DOHH2 (cell line): ENCODE results near the gene S100A4.
"Not testable (repeated sequence)": the region's sequence is repeated elsewhere in the genome, so short reads cannot be mapped to it uniquely, and the experiment has no call there.

Experiments used
- H3F3A ChIP-seq: fragments of 200-600 bp; sonication (generic), shearing (Covaris generic); 2 replicates; pipeline ENCODE4 v1.6.0; 2016; ENCODE audit warnings: antibody characterized with exemption, mild to moderate bottlenecking; ENCODE audit not compliant: control insufficient read depth, insufficient read depth
- H3K27ac ChIP-seq: fragments of 200-600 bp; sonication (generic); 2 replicates; pipeline ENCODE4 v1.5.1; 2014; ENCODE audit warnings: low read depth, mild to moderate bottlenecking, low read length, moderate library complexity
- H3K27me3 ChIP-seq: fragments of 200-600 bp; sonication (generic); 2 replicates; pipeline ENCODE4 v1.6.1; 2014; ENCODE audit warnings: mild to moderate bottlenecking, low read length, mixed read lengths; ENCODE audit not compliant: control insufficient read depth
- H3K36me3 ChIP-seq: fragments of 200-600 bp; sonication (generic); 2 replicates; pipeline ENCODE4 v1.6.1; 2014; ENCODE audit warnings: mild to moderate bottlenecking, low read length, moderate library complexity, mixed read lengths; ENCODE audit not compliant: control insufficient read depth
- H3K4me1 ChIP-seq: fragments of 200-600 bp; sonication (generic); 2 replicates; pipeline ENCODE4 v1.6.1; 2014; ENCODE audit warnings: mild to moderate bottlenecking, low read length, mixed read lengths; ENCODE audit not compliant: control insufficient read depth
- H3K4me2 ChIP-seq: fragments of 200-600 bp; sonication (generic); 2 replicates; pipeline ENCODE4 v1.6.0; 2014; ENCODE audit warnings: mild to moderate bottlenecking, low read length, moderate library complexity
- H3K4me3 ChIP-seq: fragments of 200-600 bp; sonication (generic); 2 replicates; pipeline ENCODE4 v1.5.1; 2014; ENCODE audit warnings: mild to moderate bottlenecking, low read length, mixed read lengths
- H3K79me2 ChIP-seq: fragments of 200-600 bp; sonication (generic); 2 replicates; pipeline ENCODE4 v1.6.1; 2014; ENCODE audit warnings: mild to moderate bottlenecking, low read length, mixed read lengths; ENCODE audit not compliant: control insufficient read depth
- H3K9me2 ChIP-seq: fragments of 200-600 bp; sonication (generic); replicated peaks from 2 replicates; pipeline ENCODE4 v1.6.1; 2014; ENCODE audit warnings: mild to moderate bottlenecking, low read length, mixed read lengths; ENCODE audit not compliant: control insufficient read depth
- H3K9me3 ChIP-seq: fragments of 200-600 bp; sonication (generic); 2 replicates; pipeline ENCODE4 v1.6.1; 2014; ENCODE audit warnings: antibody characterized with exemption, low read length, mixed read lengths; ENCODE audit not compliant: control insufficient read depth, insufficient read depth
- H4K20me1 ChIP-seq: fragments of 200-600 bp; sonication (generic); 2 replicates; pipeline ENCODE4 v1.6.0; 2014; ENCODE audit warnings: low read depth, mild to moderate bottlenecking, antibody characterized with exemption, low read length, moderate library complexity; ENCODE audit not compliant: control insufficient read depth, insufficient read depth
- EZH2phosphoT487 ChIP-seq: fragments of 200-600 bp; sonication (generic); IDR thresholded peaks from 2 replicates; pipeline ENCODE4 v1.6.1; 2017; ENCODE audit warnings: borderline replicate concordance, mild to moderate bottlenecking, antibody characterized with exemption, low read length, moderate library complexity, mixed read lengths
- TF ChIP-seq, protein P1 (sequence below): fragments of 200-600 bp; sonication (generic); IDR thresholded peaks from one replicate; pipeline ENCODE4 v1.5.1; 2014; ENCODE audit warnings: antibody characterized with exemption, mild to moderate bottlenecking, low read depth, low read length; ENCODE audit not compliant: poor library complexity, severe bottlenecking

Gene S100A4

GRCh38 chr1:153520818-153521476 lies 24.7 kb downstream of the S100A4 start:
- Histone ChIP-seq H3K9me3 (no peaks in the 10 kb centered on the region), H3K27me3 (peaks cover 11% of the 10 kb centered on the region; the same call in 1 of the 2 replicates), H3K4me2 (no peak overlapping the region), H3K27ac (no peak overlapping the region), H3F3A (no peaks in the 10 kb centered on the region), H4K20me1 (no peaks in the 10 kb centered on the region), H3K79me2 (no peaks in the 10 kb centered on the region), H3K4me1 (no peaks in the 10 kb centered on the region), H3K36me3 (no peaks in the 10 kb centered on the region), H3K4me3 (no peak overlapping the region), H3K9me2 (no peaks in the 10 kb centered on the region)
- TF ChIP-seq, protein P1, sequence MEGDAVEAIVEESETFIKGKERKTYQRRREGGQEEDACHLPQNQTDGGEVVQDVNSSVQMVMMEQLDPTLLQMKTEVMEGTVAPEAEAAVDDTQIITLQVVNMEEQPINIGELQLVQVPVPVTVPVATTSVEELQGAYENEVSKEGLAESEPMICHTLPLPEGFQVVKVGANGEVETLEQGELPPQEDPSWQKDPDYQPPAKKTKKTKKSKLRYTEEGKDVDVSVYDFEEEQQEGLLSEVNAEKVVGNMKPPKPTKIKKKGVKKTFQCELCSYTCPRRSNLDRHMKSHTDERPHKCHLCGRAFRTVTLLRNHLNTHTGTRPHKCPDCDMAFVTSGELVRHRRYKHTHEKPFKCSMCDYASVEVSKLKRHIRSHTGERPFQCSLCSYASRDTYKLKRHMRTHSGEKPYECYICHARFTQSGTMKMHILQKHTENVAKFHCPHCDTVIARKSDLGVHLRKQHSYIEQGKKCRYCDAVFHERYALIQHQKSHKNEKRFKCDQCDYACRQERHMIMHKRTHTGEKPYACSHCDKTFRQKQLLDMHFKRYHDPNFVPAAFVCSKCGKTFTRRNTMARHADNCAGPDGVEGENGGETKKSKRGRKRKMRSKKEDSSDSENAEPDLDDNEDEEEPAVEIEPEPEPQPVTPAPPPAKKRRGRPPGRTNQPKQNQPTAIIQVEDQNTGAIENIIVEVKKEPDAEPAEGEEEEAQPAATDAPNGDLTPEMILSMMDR, result no peak
- no peak for TF ChIP-seq EZH2phosphoT487

- H3K4me1 ChIP-seq, H4K20me1 ChIP-seq, H3K36me3 ChIP-seq, H3K9me3 ChIP-seq, H3K4me2 ChIP-seq, H3K79me2 ChIP-seq, H3K4me3 ChIP-seq, H3F3A ChIP-seq, H3K27ac ChIP-seq, H3K9me2 ChIP-seq, H3K27me3 ChIP-seq: not testable (repeated sequence)
Measured at GRCh38 chr1:153520137-153520691, 25.4 kb downstream of the S100A4 start.

DNA sequence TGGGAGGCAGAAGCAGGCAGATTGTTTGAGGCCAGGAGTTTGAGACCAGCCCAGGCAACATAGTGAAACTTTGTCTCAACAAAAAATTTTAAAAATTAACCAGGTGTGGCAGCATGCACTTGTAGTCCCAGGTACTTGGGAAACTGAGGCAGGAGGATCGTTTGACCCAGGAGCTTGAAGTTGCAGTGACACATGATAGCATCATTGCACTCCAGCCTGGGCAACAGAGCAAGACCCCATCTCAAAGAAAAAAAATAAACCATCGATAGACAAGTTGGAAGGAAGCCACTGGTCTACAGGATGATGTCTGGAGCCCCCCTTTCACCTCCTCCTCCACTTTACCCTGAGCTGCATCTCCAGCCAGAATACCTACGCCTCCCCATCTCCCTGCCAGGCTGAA lies 26.4 kb downstream of the S100A4 start:
- H3K4me1 ChIP-seq, result no peaks in the 10 kb centered on the region

More for the DNA sequence above, 26.4 kb downstream of the S100A4 start:
- Histone ChIP-seq H3F3A (no peaks in the 10 kb centered on the region), H3K27ac (no peak overlapping the region), H4K20me1 (no peaks in the 10 kb centered on the region), H3K79me2 (no peaks in the 10 kb centered on the region), H3K9me2 (no peaks in the 10 kb centered on the region), H3K4me2 (no peak overlapping the region), H3K4me3 (no peak overlapping the region), H3K36me3 (no peaks in the 10 kb centered on the region), H3K9me3 (no peaks in the 10 kb centered on the region), H3K27me3 (0 out of 2 replicates have a peak, but pooled peaks cover 3% of the 10 kb centered on the region)
- TF ChIP-seq, protein P1, result no peak
- no peak for TF ChIP-seq EZH2phosphoT487
